IMR-90 (cell line): ENCODE results near the gene ECHS1. TPM values are rescaled to one million over a fixed set of nuclear protein-coding genes. Genes with fewer than 3 reads are reported as not detected.

ENCODE experiments used
- ATAC-seq: fragments of 200-7000 bp; cut with Tn5 transposase; 2 replicates; pipeline ENCODE4 v1.9.1; 2020; ENCODE audit warnings: low read depth, mild to moderate bottlenecking, moderate library complexity
- BruUV-seq: library from RNA; stranded (reverse); fragments of 400-500 nt; replicated peaks from 2 replicates; lab custom pipeline; 2021; lab: Mats Ljungman, UMichigan
- CTCF ChIA-PET: fragments of 300-600 bp; formaldehyde crosslinking; extraction: SDS; loops from one replicate; lab custom pipeline; 2021; ENCODE audit warnings: antibody characterized with exemption; lab: Yijun Ruan, JAX
- POLR2A ChIA-PET: fragments of 300-600 bp; sonication (Branson Sonifier 250); formaldehyde crosslinking; loops from one replicate; lab custom pipeline; 2022; ENCODE audit warnings: antibody characterized with exemption; ENCODE audit not compliant: unreplicated experiment; lab: Charles Lee
- DNase-seq: peaks from one replicate; pipeline ENCODE4 v3.0.0; 2013
- H2AFZ ChIP-seq: replicated peaks from 2 replicates; pipeline ENCODE3; 2013; ENCODE audit warnings: low read length, mild to moderate bottlenecking; ENCODE audit not compliant: poor library complexity
- H2AK5ac ChIP-seq: 2 replicates; pipeline ENCODE4 v1.6.1; 2013; ENCODE audit warnings: low read depth, low read length, inconsistent platforms
- H2AK9ac ChIP-seq: replicated peaks from 2 replicates; pipeline ENCODE3; 2013; ENCODE audit warnings: mild to moderate bottlenecking, low read depth, low read length, moderate library complexity; ENCODE audit not compliant: poor library complexity
- H2BK120ac ChIP-seq: 2 replicates; pipeline ENCODE4 v1.6.1; 2013; ENCODE audit warnings: low read depth, low read length, inconsistent platforms
- H2BK15ac ChIP-seq: 3 replicates; pipeline ENCODE4 v1.6.1; 2013; ENCODE audit warnings: low read depth, low read length, inconsistent platforms
- H2BK20ac ChIP-seq: 2 replicates; pipeline ENCODE4 v1.6.1; 2013; ENCODE audit warnings: low read depth, mild to moderate bottlenecking, inconsistent platforms, low read length, moderate library complexity
- H2BK5ac ChIP-seq: 2 replicates; pipeline ENCODE4 v1.6.1; 2013; ENCODE audit warnings: mild to moderate bottlenecking, low read depth, low read length, inconsistent platforms; ENCODE audit not compliant: poor library complexity, severe bottlenecking
- H3K14ac ChIP-seq: replicated peaks from 2 replicates; pipeline ENCODE4 v1.6.1; 2013; ENCODE audit warnings: low read depth, low read length, inconsistent platforms
- H3K18ac ChIP-seq: 2 replicates; pipeline ENCODE4 v1.6.1; 2013; ENCODE audit warnings: low read depth, low read length, control low read depth
- H3K23ac ChIP-seq: 2 replicates; pipeline ENCODE4 v1.6.1; 2013; ENCODE audit warnings: low read depth, low read length, inconsistent platforms
- H3K27ac ChIP-seq: 2 replicates; pipeline ENCODE4 v1.5.1; 2013; ENCODE audit warnings: mild to moderate bottlenecking, control low read depth, low read length; ENCODE audit not compliant: insufficient read depth
- H3K27me3 ChIP-seq: 2 replicates; pipeline ENCODE4 v1.6.1; 2013; ENCODE audit warnings: low read length; ENCODE audit not compliant: control insufficient read depth, insufficient read depth
- H3K36me3 ChIP-seq: 2 replicates; pipeline ENCODE4 v1.6.1; 2013; ENCODE audit warnings: low read length, mixed read lengths; ENCODE audit not compliant: control insufficient read depth, insufficient read depth
- H3K4ac ChIP-seq: 2 replicates; pipeline ENCODE4 v1.6.1; 2013; ENCODE audit warnings: low read depth, low read length, inconsistent platforms
- H3K4me1 ChIP-seq: 2 replicates; pipeline ENCODE4 v1.6.1; 2013; ENCODE audit warnings: low read length, mixed read lengths; ENCODE audit not compliant: control insufficient read depth, insufficient read depth
- H3K4me2 ChIP-seq: 2 replicates; pipeline ENCODE4 v1.6.1; 2013; ENCODE audit warnings: low read depth, mild to moderate bottlenecking, control low read depth, low read length, moderate library complexity
- H3K4me3 ChIP-seq: 2 replicates; pipeline ENCODE4 v1.5.1; 2013; ENCODE audit warnings: low read depth, mild to moderate bottlenecking, control low read depth, low read length, moderate library complexity; ENCODE audit not compliant: insufficient read depth
- H3K56ac ChIP-seq: 2 replicates; pipeline ENCODE4 v1.6.1; 2013; ENCODE audit warnings: low read length, inconsistent platforms; ENCODE audit not compliant: insufficient read depth; ENCODE audit errors: extremely low read depth
- H3K79me1 ChIP-seq, 2 experiments: 2 replicates each; pipeline ENCODE4 v1.6.1; 2013; ENCODE audit warnings: low read length in 2 of 2, inconsistent platforms in 1 of 2, low read depth in 1 of 2
- H3K9ac ChIP-seq: 2 replicates; pipeline ENCODE4 v1.6.1; 2013; ENCODE audit warnings: low read depth, low read length, control low read depth
- H3K9me1 ChIP-seq: 2 replicates; pipeline ENCODE4 v1.6.1; 2013; ENCODE audit warnings: low read length, inconsistent platforms; ENCODE audit not compliant: insufficient read depth
- H3K9me3 ChIP-seq: 2 replicates; pipeline ENCODE4 v1.6.1; 2013; ENCODE audit warnings: low read length; ENCODE audit not compliant: control insufficient read depth, insufficient read depth
- H4K20me1 ChIP-seq: 2 replicates; pipeline ENCODE4 v1.6.1; 2013; ENCODE audit warnings: low read length, inconsistent platforms; ENCODE audit not compliant: insufficient read depth
- H4K5ac ChIP-seq: 2 replicates; pipeline ENCODE4 v1.6.1; 2013; ENCODE audit warnings: mild to moderate bottlenecking, low read depth, low read length, control low read depth
- H4K8ac ChIP-seq, 2 experiments: 2 replicates each; pipeline ENCODE4 v1.6.1; 2013; ENCODE audit warnings: low read depth in 2 of 2, low read length in 2 of 2, control low read depth in 1 of 2, inconsistent platforms in 1 of 2
- H4K91ac ChIP-seq: 2 replicates; pipeline ENCODE4 v1.6.1; 2013; ENCODE audit warnings: low read depth, low read length, inconsistent platforms; ENCODE audit not compliant: insufficient read depth
- CEBPB ChIP-seq: IDR thresholded peaks from 2 replicates; pipeline ENCODE4 v1.6.1; 2012; ENCODE audit warnings: low read depth, low read length, improper control_type of control experiment
- CHD1 ChIP-seq: IDR thresholded peaks from 2 replicates; pipeline ENCODE4 v1.6.1; 2012; ENCODE audit warnings: low read depth, low read length, improper control_type of control experiment
- MAFK ChIP-seq: IDR thresholded peaks from 2 replicates; pipeline ENCODE4 v1.6.1; 2012; ENCODE audit warnings: low read depth, low read length, improper control_type of control experiment
- MXI1 ChIP-seq: IDR thresholded peaks from 2 replicates; pipeline ENCODE4 v1.6.1; 2012; ENCODE audit warnings: low read depth, mild to moderate bottlenecking, low read length, moderate library complexity, borderline replicate concordance
- POLR2A ChIP-seq: IDR thresholded peaks from 2 replicates; pipeline ENCODE4 v1.6.1; 2012; ENCODE audit warnings: mild to moderate bottlenecking, low read depth, low read length
- RAD21 ChIP-seq: IDR thresholded peaks from 2 replicates; pipeline ENCODE4 v1.6.1; 2012; ENCODE audit warnings: low read length, improper control_type of control experiment
- RCOR1 ChIP-seq: IDR thresholded peaks from 2 replicates; pipeline ENCODE4 v1.6.1; 2012; ENCODE audit warnings: mild to moderate bottlenecking, low read length, improper control_type of control experiment; ENCODE audit not compliant: insufficient replicate concordance
- SMC3 ChIP-seq: fragments of 150-350 bp; IDR thresholded peaks from 2 replicates; pipeline ENCODE4 v1.6.1; 2016; ENCODE audit warnings: low read depth, mild to moderate bottlenecking, antibody characterized with exemption, low read length, moderate library complexity
- WGBS, 2 experiments: methylation state at CpG; one replicate each; pipeline versions ENCODE4 v1.1.5 to v1.1.7; 2013; ENCODE audit warnings: missing lambda C conversion rate in 2 of 2; ENCODE audit not compliant: insufficient read length in 1 of 2; ENCODE audit errors: extremely low coverage in 2 of 2; 5-methylcytosine and 5-hydroxymethylcytosine counted together
- dilution Hi-C: fragments of 300-500 bp; cut with HindIII; formaldehyde crosslinking; loops from one replicate; pipeline ENCODE4 v1.14.3; 2018; ENCODE audit warnings: low sequenced_read_pairs; ENCODE audit not compliant: unreplicated experiment
- in situ Hi-C: fragments of 300-500 bp; cut with MboI; formaldehyde crosslinking; loops from 3 replicates; pipeline ENCODE4 v1.14.3; 2019; ENCODE audit warnings: low sequenced_read_pairs, inconsistent platforms, mixed read lengths
- intact Hi-C: fragments of 100-400 bp; cut with micrococcal nuclease; formaldehyde crosslinking; loops from 2 replicates; pipeline ENCODE4 v1.10.0; 2022
- polyA plus RNA-seq, 3 experiments: library from polyadenylated mRNA; depleted of rRNA; stranded (reverse); fragments of >200 nt; gene quantifications; 2 replicates each; pipeline ENCODE4 v1.2.3, GENCODE V29; 2012; ENCODE audit warnings: low replicate concordance in 1 of 3
- total RNA-seq: library from RNA; depleted of rRNA; stranded (reverse); fragments of >200 nt; gene quantifications from 2 replicates; pipeline ENCODE4 v1.2.3, GENCODE V29; 2012
- TF ChIP-seq, protein P1 (sequence below): fragments of 150-350 bp; IDR thresholded peaks from 2 replicates; pipeline ENCODE4 v1.6.1; 2016; ENCODE audit warnings: low read depth, mild to moderate bottlenecking, low read length, moderate library complexity, borderline replicate concordance
- TF ChIP-seq, protein P2 (sequence below): conservative IDR thresholded peaks from 2 replicates; pipeline ENCODE4 v1.5.1; 2012; ENCODE audit warnings: mild to moderate bottlenecking, low read depth, low read length, improper control_type of control experiment
- TF ChIP-seq, protein P3 (sequence below): fragments of 150-350 bp; IDR thresholded peaks from 2 replicates; pipeline ENCODE4 v1.6.1; 2017; ENCODE audit warnings: mild to moderate bottlenecking, antibody characterized with exemption, low read length, low read depth

The ECHS1 gene
- total and polyA plus RNA-seq, 2 of the 4 experiments (the other 2 are of a cell fraction): 60.8 to 84.2 TPM

DNA sequence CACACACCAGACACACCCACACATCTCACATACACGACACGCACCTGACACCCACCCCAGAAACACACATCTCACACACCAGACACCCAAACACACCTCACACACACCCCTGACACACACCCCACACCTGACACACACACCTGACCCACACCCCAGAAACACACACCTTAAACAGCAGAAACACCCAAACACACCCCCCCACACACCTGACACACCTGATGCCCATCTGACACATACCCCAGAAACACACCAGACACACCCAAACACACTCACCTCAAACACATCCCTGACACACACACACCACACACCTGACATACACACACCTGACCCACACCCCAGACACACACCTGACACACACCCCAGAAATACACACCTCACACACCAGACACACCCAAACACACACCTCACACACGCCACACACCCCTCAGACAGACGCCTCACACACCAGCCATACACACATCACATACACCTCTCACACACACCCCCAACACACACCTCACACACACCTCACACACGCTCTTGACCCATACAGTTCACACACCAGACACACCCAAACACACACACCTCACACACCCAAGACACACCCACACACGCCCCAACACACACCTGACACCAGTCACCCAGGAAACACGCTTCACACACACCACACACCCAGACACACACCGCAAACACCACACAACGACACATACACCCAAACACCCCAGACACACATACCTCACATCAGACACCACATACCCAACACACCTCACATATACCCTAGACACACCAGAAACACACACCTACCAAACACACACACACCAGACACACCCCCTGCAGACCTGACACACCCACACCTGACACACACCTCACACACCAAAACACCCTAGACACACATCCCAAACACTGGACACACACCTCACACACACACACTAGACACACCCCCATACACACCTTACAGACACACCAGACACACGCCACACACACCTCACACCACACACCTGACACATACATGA, 34.8 kb downstream of the ECHS1 start (continued):
- TF ChIP-seq CEBPB (no peak), RCOR1 (no peak)

DNA sequence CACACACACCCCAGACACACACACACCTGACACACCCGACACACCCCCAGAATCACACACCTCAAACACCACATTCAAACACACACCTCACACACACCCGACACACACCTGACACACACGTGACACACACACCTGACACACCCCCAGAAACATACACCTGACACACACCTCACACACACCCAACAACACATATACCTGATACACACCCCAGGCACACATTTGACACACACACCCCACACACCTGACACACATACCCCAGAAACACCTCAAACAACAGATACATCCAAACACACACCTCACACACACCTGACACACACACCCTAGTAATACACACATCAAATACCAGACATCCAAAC, 35.8 kb downstream of the ECHS1 start:
- Histone ChIP-seq H3K4me3 (no peak overlapping the region), H3K27ac (no peak overlapping the region), H2AK9ac (no peak overlapping the region), H2AK5ac (no peak overlapping the region), H4K91ac (no peak overlapping the region), H3K36me3 (no peaks in the 10 kb centered on the region), H3K9me1 (no peaks in the 10 kb centered on the region), H3K14ac (no peak overlapping the region), H4K20me1 (no peaks in the 10 kb centered on the region), H2BK120ac (no peak overlapping the region), H3K4me1 (peaks cover 3% of the 10 kb centered on the region; the same call in 1 of the 2 replicates), H3K23ac (no peak overlapping the region), H4K5ac (no peak overlapping the region), H3K4me2 (no peak overlapping the region), H3K4ac (no peak overlapping the region), H4K8ac (no peak overlapping the region), H2BK20ac (no peak overlapping the region), H2BK15ac (no peak overlapping the region), H3K56ac (no peak overlapping the region), H3K79me1 (no peaks in the 10 kb centered on the region), H3K9me3 (no peaks in the 10 kb centered on the region; the same call in 1 of the 2 replicates), H2AFZ (no peak overlapping the region), H3K27me3 (peaks cover 46% of the 10 kb centered on the region), H3K9ac (no peak overlapping the region), H3K18ac (no peak overlapping the region), H2BK5ac (peak overlapping the region; percentile 67)
- no peak for DNase-seq
- WGBS, 2 experiments: 86% methylated on average over 3 of the region's 3 CpGs; no CpG with 5 or more reads in 1 of the 2 experiments
- ATAC-seq: no peak
- in situ Hi-C loops: no loop called here
- BruUV-seq: no TSS peak
- dilution Hi-C loops: no loop called here
- POLR2A ChIA-PET: no interaction called here
- intact Hi-C loops: no loop called here
- CTCF ChIA-PET: no interaction called here
- no peak for TF ChIP-seq RAD21
- TF ChIP-seq MAFK: no peak
- TF ChIP-seq, protein P1, sequence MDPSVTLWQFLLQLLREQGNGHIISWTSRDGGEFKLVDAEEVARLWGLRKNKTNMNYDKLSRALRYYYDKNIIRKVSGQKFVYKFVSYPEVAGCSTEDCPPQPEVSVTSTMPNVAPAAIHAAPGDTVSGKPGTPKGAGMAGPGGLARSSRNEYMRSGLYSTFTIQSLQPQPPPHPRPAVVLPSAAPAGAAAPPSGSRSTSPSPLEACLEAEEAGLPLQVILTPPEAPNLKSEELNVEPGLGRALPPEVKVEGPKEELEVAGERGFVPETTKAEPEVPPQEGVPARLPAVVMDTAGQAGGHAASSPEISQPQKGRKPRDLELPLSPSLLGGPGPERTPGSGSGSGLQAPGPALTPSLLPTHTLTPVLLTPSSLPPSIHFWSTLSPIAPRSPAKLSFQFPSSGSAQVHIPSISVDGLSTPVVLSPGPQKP: no peak
- TF ChIP-seq POLR2A: no peak
- no peak for TF ChIP-seq RCOR1
- TF ChIP-seq SMC3: no peak
- TF ChIP-seq MXI1: no peak
- TF ChIP-seq, protein P2, sequence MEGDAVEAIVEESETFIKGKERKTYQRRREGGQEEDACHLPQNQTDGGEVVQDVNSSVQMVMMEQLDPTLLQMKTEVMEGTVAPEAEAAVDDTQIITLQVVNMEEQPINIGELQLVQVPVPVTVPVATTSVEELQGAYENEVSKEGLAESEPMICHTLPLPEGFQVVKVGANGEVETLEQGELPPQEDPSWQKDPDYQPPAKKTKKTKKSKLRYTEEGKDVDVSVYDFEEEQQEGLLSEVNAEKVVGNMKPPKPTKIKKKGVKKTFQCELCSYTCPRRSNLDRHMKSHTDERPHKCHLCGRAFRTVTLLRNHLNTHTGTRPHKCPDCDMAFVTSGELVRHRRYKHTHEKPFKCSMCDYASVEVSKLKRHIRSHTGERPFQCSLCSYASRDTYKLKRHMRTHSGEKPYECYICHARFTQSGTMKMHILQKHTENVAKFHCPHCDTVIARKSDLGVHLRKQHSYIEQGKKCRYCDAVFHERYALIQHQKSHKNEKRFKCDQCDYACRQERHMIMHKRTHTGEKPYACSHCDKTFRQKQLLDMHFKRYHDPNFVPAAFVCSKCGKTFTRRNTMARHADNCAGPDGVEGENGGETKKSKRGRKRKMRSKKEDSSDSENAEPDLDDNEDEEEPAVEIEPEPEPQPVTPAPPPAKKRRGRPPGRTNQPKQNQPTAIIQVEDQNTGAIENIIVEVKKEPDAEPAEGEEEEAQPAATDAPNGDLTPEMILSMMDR: no peak
- TF ChIP-seq CEBPB: no peak
- TF ChIP-seq, protein P3, sequence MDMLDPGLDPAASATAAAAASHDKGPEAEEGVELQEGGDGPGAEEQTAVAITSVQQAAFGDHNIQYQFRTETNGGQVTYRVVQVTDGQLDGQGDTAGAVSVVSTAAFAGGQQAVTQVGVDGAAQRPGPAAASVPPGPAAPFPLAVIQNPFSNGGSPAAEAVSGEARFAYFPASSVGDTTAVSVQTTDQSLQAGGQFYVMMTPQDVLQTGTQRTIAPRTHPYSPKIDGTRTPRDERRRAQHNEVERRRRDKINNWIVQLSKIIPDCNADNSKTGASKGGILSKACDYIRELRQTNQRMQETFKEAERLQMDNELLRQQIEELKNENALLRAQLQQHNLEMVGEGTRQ: no peak
- TF ChIP-seq CHD1: no peak
